ENCODE data around the gene SPAG5. TPM values are rescaled to one million over a fixed set of nuclear protein-coding genes. Genes with fewer than 3 reads are reported as not detected.

SPAG5 gene
- total RNA-seq, 4 donors from 2014 or later: 8.9 to 21.5 (median 13.6) TPM

- 100% methylated on average over 3 of the region's 3 CpGs; no CpG with 5 or more reads in 1 of the 2 donors for WGBS, 2 donors (ENCODE audit: low coverage in 1 of 2)
- no peak for TF ChIP-seq EP300 (IDR thresholded peaks at IDR 0.05; ENCODE audit: low read depth)
- no peak for TF ChIP-seq CTCF (IDR thresholded peaks at IDR 0.05)
- TF ChIP-seq POLR2A (IDR thresholded peaks at IDR 0.05): no peak
- DNase-seq: no peak
- H3K27me3 ChIP-seq: no peaks in the 10 kb centered on the region
- intact Hi-C loops (cut with DNase I; ENCODE audit: low total_unique reads): no loop called here
- H3K4me1 ChIP-seq: peaks cover 0 to 11% (median 7%) of the 10 kb centered on the region in 4 donors
- in situ Hi-C loops (cut with MboI; ENCODE audit: low pct_ligation_motif_present in 1 of 4, low pct_unique_long_range_greater_than_20kb in 1 of 4, low sequenced_read_pairs in 3 of 4): no loop called here
- no peaks in the 10 kb centered on the region for H3K9me3 ChIP-seq
- no peak overlapping the region for H3K27ac ChIP-seq
- H3K36me3 ChIP-seq: peaks cover 0 to 1% (median 0%) of the 10 kb centered on the region in 4 donors
- no peak overlapping the region for H3K4me3 ChIP-seq
These were observed 17.9 kb downstream of the SPAG5 start for GRCh38 chr17:28580959-28581358.

- Histone ChIP-seq H3K36me3 (no peaks in the 10 kb centered on the region), H3K9me3 (no peaks in the 10 kb centered on the region), H3K27me3 (no peaks in the 10 kb centered on the region), H3K4me1 (peaks cover 0 to 13% (median 7%) of the 10 kb centered on the region in 4 donors), H3K4me3 (no peak overlapping the region), H3K27ac (no peak overlapping the region)
- 68 to 100% methylated on average over 1 to 4 of the region's 4 CpGs for WGBS, 2 donors (ENCODE audit: low coverage in 1 of 2)
- in situ Hi-C loops (cut with MboI; ENCODE audit: low pct_ligation_motif_present in 1 of 4, low pct_unique_long_range_greater_than_20kb in 1 of 4, low sequenced_read_pairs in 3 of 4): no loop called here
- intact Hi-C loops (cut with DNase I; ENCODE audit: low total_unique reads): no loop called here
- DNase-seq: no peak
- no peak for TF ChIP-seq POLR2AphosphoS5 (IDR thresholded peaks at IDR 0.05)
- TF ChIP-seq EP300 (IDR thresholded peaks at IDR 0.05; ENCODE audit: low read depth): no peak
- no peak for TF ChIP-seq CTCF (IDR thresholded peaks at IDR 0.05)
- no peak for TF ChIP-seq POLR2A (IDR thresholded peaks at IDR 0.05)
These were observed 19.3 kb downstream of the SPAG5 start for GRCh38 chr17:28579526-28579925.

GRCh38 chr17:28578246-28579195 lies 20.3 kb downstream of the SPAG5 start:
- no peaks in the 10 kb centered on the region for H3K36me3 ChIP-seq
- no peaks in the 10 kb centered on the region for H3K27me3 ChIP-seq
- no peaks in the 10 kb centered on the region for H3K9me3 ChIP-seq
- H3K4me1 ChIP-seq: peaks cover 0 to 13% (median 7%) of the 10 kb centered on the region in 4 donors
- in situ Hi-C loops (cut with MboI; ENCODE audit: low pct_ligation_motif_present in 1 of 4, low pct_unique_long_range_greater_than_20kb in 1 of 4, low sequenced_read_pairs in 3 of 4): no loop called here
- TF ChIP-seq POLR2A (IDR thresholded peaks at IDR 0.05): no peak
- TF ChIP-seq CTCF (IDR thresholded peaks at IDR 0.05): no peak
- no peak for TF ChIP-seq EP300 (IDR thresholded peaks at IDR 0.05; ENCODE audit: low read depth)
- no peak for TF ChIP-seq POLR2AphosphoS5 (IDR thresholded peaks at IDR 0.05)
- no peak for DNase-seq
- intact Hi-C loops (cut with DNase I; ENCODE audit: low total_unique reads): no loop called here
- no peak overlapping the region for H3K4me3 ChIP-seq
- WGBS, 2 donors (ENCODE audit: low coverage in 1 of 2): 90 to 96% methylated on average over 2 to 8 of the region's 8 CpGs
- no peak overlapping the region for H3K27ac ChIP-seq

GRCh38 chr17:28577466-28577824 lies 21.4 kb downstream of the SPAG5 start:
- in situ Hi-C loops (cut with MboI; ENCODE audit: low pct_ligation_motif_present in 1 of 4, low pct_unique_long_range_greater_than_20kb in 1 of 4, low sequenced_read_pairs in 3 of 4): no loop called here
- intact Hi-C loops (cut with DNase I; ENCODE audit: low total_unique reads): no loop called here
- no peak for DNase-seq
- TF ChIP-seq POLR2A (IDR thresholded peaks at IDR 0.05): no peak
- TF ChIP-seq POLR2AphosphoS5 (IDR thresholded peaks at IDR 0.05): no peak
- TF ChIP-seq CTCF (IDR thresholded peaks at IDR 0.05): no peak
- no peak for TF ChIP-seq EP300 (IDR thresholded peaks at IDR 0.05; ENCODE audit: low read depth)
- no peaks in the 10 kb centered on the region for H3K36me3 ChIP-seq
- H3K4me3 ChIP-seq: no peak overlapping the region
- H3K27ac ChIP-seq: peak overlapping the region in 3 of 4 donors; percentile 33 to 47 (median 42)
- H3K4me1 ChIP-seq: peaks cover under 1 to 18% (median 8%) of the 10 kb centered on the region in 4 donors
- 93 to 96% methylated on average over 2 to 3 of the region's 3 CpGs for WGBS, 2 donors (ENCODE audit: low coverage in 1 of 2)
- no peaks in the 10 kb centered on the region for H3K9me3 ChIP-seq
- no peaks in the 10 kb centered on the region for H3K27me3 ChIP-seq
